NK-92 (cell line): ENCODE data around the gene MS4A3.
"Not testable (repeated sequence)": the region's sequence is repeated elsewhere in the genome, so short reads cannot be mapped to it uniquely, and the experiment has no call there.

Source experiments
- DNase-seq: peaks from one replicate; lab custom pipeline; 2025; ENCODE audit not compliant: unreplicated experiment; lab: John Stamatoyannopoulos, UW

Gene MS4A3

DNA sequence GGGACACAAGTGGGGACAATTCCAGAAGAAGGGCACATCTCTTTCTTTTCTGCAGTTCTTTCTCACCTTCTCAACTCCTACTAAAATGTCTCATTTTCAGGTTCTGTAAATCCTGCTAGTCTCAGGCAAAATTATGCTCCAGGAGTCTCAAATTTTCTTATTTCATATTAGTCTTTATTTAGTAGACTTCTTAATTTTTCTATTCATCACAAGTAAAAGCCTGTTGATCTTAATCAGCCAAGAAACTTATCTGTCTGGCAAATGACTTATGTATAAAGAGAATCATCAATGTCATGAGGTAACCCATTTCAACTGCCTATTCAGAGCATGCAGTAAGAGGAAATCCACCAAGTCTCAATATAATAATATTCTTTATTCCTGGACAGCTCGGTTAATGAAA lies 31.9 kb downstream of the MS4A3 start, which contains the start of gene MS4A2:
MS4A2 (plus strand) TSS at position 301 of the 400 bp plus-strand sequence. CDS start 102 bp downstream, outside the sequence.
- no peak for DNase-seq

DNA sequence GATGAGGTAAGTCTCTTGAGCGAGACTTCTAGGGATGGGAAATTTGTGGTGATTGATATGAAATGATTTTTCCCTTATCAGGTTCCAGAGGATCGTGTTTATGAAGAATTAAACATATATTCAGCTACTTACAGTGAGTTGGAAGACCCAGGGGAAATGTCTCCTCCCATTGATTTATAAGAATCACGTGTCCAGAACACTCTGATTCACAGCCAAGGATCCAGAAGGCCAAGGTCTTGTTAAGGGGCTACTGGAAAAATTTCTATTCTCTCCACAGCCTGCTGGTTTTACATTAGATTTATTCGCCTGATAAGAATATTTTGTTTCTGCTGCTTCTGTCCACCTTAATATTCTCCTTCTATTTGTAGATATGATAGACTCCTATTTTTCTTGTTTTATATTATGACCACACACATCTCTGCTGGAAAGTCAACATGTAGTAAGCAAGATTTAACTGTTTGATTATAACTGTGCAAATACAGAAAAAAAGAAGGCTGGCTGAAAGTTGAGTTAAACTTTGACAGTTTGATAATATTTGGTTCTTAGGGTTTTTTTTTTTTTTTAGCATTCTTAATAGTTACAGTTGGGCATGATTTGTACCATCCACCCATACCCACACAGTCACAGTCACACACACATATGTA lies 39.1 kb downstream of the MS4A3 start:
- no peak for DNase-seq

GRCh38 chr11:60097189-60097588 lies 40.7 kb downstream of the MS4A3 start:
- no peak for DNase-seq

DNA sequence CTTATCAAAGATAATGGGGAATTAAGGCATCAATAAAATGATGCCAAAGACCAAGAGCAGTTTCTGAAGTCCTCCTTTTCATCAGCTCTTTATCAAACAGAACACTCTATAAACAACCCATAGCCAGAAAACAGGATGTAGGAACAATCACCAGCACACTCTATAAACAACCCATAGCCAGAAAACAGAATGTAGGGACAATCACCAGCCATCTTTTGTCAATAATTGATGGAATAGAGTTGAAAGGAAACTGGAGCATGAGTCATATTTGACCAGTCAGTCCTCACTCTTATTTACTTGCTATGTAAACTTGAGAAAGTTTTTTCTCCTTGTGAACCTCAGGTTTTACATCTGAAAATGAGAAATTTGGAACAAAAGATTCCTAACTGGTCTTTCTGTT lies 42.0 kb downstream of the MS4A3 start:
- DNase-seq, result no peak

GRCh38 chr11:60100516-60100915 lies 44.1 kb downstream of the MS4A3 start:
- DNase-seq, result no peak

DNA sequence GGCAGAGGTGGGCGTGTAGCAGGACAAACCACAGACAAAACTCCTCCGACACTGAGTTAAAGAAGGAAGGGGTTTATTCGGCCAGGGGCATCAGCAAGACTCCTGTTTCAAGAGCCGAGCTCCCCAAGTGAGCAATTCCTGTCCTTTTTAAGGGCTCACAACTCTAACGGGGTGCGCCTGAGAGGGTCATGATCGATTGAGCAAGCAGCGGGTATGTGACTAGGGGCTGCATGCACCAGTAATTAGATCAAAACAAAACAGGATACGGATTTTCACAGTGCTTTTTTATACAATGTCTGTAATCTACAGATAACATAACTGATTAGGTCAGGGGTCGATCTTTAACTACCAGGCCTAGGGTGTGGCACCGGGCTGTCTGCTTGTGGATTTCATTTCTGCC lies 44.9 kb downstream of the MS4A3 start:
- not testable (repeated sequence) for DNase-seq

DNA sequence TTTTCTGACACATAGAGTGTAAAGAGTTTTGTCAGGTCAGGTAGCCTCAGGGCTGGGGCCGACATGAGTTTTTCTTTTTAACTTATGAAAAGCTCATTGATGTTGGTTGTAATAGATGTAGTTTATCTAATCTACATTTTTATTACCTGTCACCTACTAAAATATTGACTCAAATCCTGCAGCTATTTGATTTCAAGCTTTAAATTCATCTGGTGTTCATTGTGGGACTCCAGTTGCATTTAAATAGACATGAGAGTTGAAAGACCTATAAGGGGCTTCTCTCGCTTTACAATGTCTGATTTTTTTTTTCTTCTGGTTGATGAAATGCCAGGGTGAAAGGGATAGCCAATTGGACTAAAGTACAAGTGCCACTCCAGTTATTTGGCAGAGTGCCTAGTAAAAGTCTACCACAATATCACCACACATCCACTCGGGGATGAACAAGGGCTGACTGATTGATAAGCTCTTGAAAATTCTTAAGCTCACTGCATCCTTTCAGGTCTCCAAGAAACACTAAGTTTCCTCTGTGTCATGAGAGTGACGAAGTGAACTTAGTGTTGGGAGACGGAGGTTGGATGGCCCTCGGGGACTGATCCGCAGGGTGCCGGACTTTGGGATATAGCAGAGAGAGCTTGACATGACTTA lies 48.1 kb downstream of the MS4A3 start:
- not testable (repeated sequence) for DNase-seq

GRCh38 chr11:60108631-60109030 lies 52.2 kb downstream of the MS4A3 start:
- DNase-seq, result not testable (repeated sequence)

- no peak for DNase-seq
Measured at GRCh38 chr11:60111793-60112192, 55.3 kb downstream of the MS4A3 start.

DNA sequence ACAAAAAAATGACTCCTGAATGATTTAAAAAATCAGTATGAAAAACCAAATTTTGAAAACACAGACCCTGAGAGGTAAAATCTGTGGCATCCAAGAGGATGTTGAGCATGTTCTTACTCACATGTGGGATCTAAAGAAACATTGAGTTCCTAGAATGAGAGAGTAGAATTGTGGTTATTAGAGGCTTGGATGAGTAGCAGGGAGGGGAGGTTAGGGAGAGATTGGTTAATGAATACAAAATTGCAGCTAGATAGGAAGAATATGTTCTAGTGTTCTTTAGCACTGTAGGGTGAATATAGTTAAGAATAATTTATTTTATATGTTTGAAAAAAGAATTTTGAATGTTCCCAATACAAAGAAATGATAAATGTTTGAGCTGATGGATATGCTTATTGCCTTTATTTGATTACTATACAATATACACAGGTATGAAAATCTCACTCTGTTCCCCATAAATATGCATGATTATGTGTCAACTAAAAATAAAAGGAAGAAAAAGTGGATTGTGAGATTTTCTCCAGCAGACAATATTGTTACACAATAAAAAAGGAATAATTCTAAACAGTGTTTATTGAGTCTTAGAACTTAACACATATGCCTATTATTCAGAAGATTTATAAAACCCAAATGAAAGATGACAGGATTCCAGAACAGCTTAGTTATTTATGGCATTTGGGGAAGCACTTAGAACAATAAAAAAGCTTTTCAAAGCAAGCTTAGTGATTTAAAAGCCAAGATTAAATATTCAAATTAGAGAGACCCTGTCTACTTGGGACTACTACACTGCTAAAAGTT lies 60.7 kb downstream of the MS4A3 start:
- no peak for DNase-seq

- DNase-seq, result no peak
Measured at GRCh38 chr11:60118338-60118737, 61.9 kb downstream of the MS4A3 start.

GRCh38 chr11:60119710-60120109 lies 63.2 kb downstream of the MS4A3 start:
- no peak for DNase-seq
